Epithelial cell of esophagus (primary cell): Measurements from ENCODE around the gene WNK2.
"Not testable (repeated sequence)": the region's sequence is repeated elsewhere in the genome, so short reads cannot be mapped to it uniquely, and the experiment has no call there.

Experiments
- DNase-seq: peaks from one replicate; pipeline ENCODE4 v3.0.0; 2010; ENCODE audit warnings: low read depth
- H3K4me3 ChIP-seq: 2 replicates; pipeline ENCODE4 v1.5.1; 2011; ENCODE audit warnings: mild to moderate bottlenecking, low read length, control low read depth
- TF ChIP-seq, protein P1 (sequence below): IDR thresholded peaks from 2 replicates; pipeline ENCODE4 v1.5.1; 2011; ENCODE audit warnings: low read depth, mild to moderate bottlenecking, low read length, control low read depth, inconsistent platforms; ENCODE audit not compliant: insufficient read depth; ENCODE audit errors: missing control alignments

WNK2 gene

DNA sequence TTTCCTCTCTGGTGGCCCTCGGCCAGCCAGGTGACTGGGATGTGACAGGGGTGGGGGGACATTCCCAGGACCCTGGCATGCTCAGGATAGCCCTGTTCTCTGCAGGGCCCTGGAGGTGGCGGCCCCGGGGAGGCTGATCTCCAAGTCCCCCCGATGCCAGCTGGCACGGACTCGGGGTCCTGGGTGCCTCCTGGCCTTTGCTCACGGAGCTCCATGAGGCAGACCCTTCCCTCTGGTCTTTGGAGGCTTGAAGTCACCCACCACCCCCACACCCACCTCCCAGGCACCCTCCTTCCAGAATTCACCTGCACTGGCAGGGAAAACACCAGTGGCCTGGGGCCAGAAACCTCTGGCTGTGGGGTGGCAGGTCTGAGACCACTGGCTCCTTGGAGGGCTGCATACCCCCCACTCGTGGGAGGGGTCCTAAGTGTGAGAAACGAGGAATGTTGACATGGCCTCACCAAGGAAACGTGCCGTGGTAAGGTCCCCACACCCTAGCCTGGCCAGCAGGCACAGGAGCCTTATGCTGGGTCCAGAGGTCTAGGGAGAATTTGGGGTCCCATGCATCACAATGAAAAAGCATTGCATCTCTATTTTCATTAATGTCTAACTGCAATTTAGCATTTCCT is 136.8 kb downstream of the WNK2 start:
- no peak overlapping the region for H3K4me3 ChIP-seq
- DNase-seq: no peak
- TF ChIP-seq, protein P1, sequence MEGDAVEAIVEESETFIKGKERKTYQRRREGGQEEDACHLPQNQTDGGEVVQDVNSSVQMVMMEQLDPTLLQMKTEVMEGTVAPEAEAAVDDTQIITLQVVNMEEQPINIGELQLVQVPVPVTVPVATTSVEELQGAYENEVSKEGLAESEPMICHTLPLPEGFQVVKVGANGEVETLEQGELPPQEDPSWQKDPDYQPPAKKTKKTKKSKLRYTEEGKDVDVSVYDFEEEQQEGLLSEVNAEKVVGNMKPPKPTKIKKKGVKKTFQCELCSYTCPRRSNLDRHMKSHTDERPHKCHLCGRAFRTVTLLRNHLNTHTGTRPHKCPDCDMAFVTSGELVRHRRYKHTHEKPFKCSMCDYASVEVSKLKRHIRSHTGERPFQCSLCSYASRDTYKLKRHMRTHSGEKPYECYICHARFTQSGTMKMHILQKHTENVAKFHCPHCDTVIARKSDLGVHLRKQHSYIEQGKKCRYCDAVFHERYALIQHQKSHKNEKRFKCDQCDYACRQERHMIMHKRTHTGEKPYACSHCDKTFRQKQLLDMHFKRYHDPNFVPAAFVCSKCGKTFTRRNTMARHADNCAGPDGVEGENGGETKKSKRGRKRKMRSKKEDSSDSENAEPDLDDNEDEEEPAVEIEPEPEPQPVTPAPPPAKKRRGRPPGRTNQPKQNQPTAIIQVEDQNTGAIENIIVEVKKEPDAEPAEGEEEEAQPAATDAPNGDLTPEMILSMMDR: no peak

DNA sequence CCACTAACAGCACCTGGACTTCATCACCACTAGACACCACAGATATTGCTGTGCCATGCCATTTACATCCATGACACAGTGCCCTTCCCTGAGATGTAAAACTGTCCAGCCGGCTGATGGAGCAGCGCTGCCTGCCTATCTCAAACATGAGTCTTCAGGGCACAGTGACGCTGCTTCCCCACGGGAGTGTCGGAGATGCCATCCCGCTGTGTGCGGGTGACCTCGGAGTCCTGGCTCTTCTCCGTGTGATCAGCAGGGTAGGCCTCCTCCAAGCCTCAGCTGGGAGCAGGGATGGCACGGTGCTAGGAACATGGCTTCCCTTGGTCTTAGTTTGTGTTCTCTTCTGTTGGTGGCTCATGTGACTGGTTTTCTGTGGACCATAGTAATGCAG is 137.3 kb downstream of the WNK2 start:
- no peak overlapping the region for H3K4me3 ChIP-seq
- no peak for DNase-seq
- TF ChIP-seq, protein P1: no peak

DNA sequence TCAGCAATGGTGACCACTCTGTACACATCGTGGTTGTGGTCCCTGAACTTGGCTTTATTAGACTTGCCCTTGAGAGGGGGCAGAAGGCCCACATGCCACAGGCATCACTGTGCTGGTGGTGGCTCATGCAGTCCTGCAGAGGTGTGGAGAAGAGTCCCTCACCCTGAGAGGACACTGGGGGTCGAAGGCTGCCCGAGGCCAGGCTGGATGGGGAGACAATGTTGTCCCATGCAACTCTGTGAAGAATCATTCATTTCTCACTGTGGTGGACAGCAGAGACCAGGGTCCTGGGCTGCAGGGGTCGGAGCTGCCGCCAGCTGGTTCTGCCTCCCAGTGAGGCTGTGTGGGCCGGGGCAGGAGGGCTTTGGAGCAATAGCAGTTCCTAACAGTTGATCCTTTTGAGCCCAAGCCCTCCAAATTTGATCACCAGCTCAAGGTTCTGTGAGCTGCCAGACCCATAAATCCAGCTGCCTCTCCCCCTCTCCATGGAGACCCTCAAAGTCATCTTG is 139.6 kb downstream of the WNK2 start:
- DNase-seq, H3K4me3 ChIP-seq: not testable (repeated sequence)

DNA sequence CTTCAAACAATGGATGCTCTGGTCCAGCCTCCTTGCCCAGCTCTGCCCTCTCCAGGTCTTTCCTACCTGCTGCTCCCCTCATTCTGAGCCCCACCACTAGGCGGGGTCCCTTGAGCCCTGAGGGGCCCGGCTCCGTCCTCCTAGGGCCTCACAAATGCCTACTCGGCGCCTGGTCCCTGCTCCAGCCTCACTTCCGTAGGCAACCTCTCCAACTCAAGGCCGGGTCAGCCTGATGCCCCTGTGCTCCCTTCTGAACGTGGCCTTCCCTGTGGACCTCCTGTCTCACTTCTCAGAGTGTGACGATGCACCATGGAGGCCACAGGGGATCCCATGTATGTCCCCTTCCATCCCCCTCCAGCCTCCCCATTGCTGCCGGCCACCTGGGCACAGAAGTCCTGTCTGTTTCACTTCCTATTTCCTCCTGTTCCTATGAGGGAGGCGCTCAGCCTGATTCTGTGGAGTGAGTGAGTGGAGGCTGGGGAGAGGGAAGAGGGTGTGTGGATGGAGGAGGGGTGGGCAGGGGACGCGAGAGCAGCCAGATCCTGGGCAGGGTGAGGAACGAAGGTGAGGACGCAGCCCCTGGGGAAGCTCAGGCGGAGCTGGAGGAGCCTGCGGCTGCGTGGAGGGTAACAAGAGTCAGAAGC is 140.4 kb downstream of the WNK2 start:
- no peak for DNase-seq

DNA sequence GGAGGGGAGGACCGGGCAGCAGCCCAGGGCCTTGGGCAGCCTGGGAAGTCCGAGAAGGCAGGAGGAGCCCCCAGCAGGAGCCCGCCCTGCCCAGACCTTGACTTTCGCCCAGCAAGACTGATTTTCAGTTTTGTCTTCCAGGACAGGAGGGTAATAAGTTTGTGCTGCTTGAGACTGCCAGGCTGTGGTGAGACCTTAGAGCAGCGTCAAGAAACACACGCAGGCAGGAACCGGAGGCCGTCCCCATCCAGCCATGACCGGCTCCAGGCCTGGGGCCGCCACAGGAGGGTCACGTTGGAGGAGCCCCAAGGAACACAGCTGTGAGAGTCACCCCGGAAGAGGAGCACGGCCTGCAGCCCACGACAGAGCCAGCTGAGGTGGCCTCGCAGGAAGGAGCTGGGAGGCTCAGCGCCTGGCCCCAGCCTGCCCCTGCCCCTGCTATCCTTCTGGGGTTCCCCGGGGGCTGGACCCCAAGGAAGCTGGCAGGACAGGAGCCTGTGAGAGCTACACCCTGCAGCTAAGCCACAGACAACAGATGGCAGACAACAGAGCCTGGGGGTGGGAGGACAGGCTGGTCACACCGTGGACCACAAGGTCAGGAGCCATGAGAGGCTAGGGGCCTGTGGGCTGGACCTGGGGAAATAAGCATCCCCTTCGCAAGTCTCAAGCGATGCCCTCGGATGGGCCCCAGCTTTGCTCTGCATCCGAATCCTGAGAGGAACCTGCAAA is 141.5 kb downstream of the WNK2 start:
- no peak for DNase-seq
- no peak overlapping the region for H3K4me3 ChIP-seq
- TF ChIP-seq, protein P1: no peak

More for the DNA sequence above, 140.4 kb downstream of the WNK2 start:
- TF ChIP-seq, protein P1: no peak
- no peak overlapping the region for H3K4me3 ChIP-seq

DNA sequence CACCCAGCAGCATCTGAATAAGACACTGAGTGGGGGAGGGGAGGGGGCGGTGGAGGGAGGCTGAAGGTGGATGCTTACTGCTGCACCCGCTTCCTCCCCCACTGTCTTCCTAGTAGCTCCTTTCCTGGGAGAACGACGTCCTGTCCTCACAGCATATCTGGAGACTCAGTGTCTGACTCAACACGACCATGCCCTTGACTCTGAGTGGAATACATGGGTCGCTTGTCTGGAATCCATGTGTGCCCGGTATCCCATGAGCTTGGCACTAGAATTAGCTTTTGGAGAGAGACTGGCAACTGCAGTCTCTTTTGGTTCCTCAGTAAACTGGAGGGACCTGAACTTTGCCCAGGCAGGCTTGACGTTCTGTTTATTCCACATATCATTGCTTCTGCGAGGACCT is 142.1 kb downstream of the WNK2 start:
- peak; percentile 22 for DNase-seq
- TF ChIP-seq, protein P1: no peak
- no peak overlapping the region for H3K4me3 ChIP-seq

DNA sequence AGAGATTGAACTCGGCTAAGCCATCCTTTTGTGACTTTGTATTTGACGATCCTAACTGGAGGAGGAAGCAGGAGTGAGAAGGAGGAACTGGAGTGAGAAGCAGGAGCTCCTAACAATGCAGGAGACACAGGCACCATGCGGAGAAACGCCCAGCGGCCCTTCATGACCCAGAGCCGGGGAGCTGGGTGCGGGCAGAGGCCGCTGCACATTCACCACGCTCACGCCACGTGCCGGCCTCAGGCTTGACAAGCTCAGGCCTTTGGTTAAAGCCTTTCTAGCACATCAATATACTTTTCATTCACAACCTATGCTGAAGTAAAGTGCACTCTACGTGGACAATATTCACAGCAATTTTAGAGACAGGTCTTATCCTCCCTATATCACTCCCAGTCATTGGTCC is 142.7 kb downstream of the WNK2 start:
- TF ChIP-seq, protein P1: no peak
- no peak for DNase-seq

More for the DNA sequence above, 142.7 kb downstream of the WNK2 start:
- no peak overlapping the region for H3K4me3 ChIP-seq
